Stomach (tissue), 9 donors: ENCODE data around the gene RNF166. TPM values are rescaled to one million over a fixed set of nuclear protein-coding genes. Genes with fewer than 3 reads are reported as not detected.
A peak's percentile ranks its signal among the peaks of the same experiment; 100 is the strongest.

Source experiments
- DNase-seq, 2 donors: peaks; one replicate each; pipeline versions ENCODE4 v3.0.0 to v3.0.0-alpha.2; 2013 to 2019
- H3K27ac ChIP-seq, 5 donors: fragments of 200-600 bp in 4 of 5; sonication (generic) in 4 of 5; one replicate each; pipeline ENCODE4 v1.5.1; 2013 to 2019; ENCODE audit warnings: mild to moderate bottlenecking in 1 of 5, moderate library complexity in 1 of 5
- H3K27me3 ChIP-seq, 3 donors: fragments of 200-600 bp; sonication (generic); one replicate each; pipeline ENCODE4 v1.5.1; 2017 to 2019; ENCODE audit warnings: mixed run types in 1 of 3
- H3K36me3 ChIP-seq, 4 donors: fragments of 200-600 bp; sonication (generic); 1 replicate in 3 of 4; 2 replicates in 1 of 4; pipeline ENCODE4 v1.5.1; 2016 to 2019
- H3K4me1 ChIP-seq, 4 donors: fragments of 200-600 bp; sonication (generic); one replicate each; pipeline ENCODE4 v1.5.1; 2016 to 2019
- H3K4me3 ChIP-seq, 4 donors: fragments of 200-600 bp; sonication (generic) in 3 of 4; one replicate each; pipeline ENCODE4 v1.5.1; 2016 to 2019; ENCODE audit warnings: mild to moderate bottlenecking in 1 of 4
- H3K9me3 ChIP-seq, 4 donors: fragments of 200-600 bp; sonication (generic); one replicate each; pipeline ENCODE4 v1.5.1; 2016 to 2019
- CTCF ChIP-seq, 7 experiments: fragments of 450-650 bp in 4 of 7; fragments of 200-600 bp in 3 of 7; sonication (generic) in 3 of 7; IDR thresholded peaks; one replicate each; pipeline ENCODE4 v1.5.1; 2016 to 2019; ENCODE audit warnings: antibody characterized with exemption in 7 of 7, control low read depth in 2 of 7, mild to moderate bottlenecking in 1 of 7
- EP300 ChIP-seq: sonication (generic); formaldehyde crosslinking; IDR thresholded peaks from one replicate; pipeline ENCODE4 v1.6.1; 2017; ENCODE audit warnings: antibody characterized with exemption
- POLR2A ChIP-seq, 4 donors: fragments of 450-650 bp; IDR thresholded peaks; one replicate each; pipeline ENCODE4 v1.6.1; 2016; ENCODE audit warnings: antibody characterized with exemption in 4 of 4, control low read depth in 2 of 4, mild to moderate bottlenecking in 1 of 4, moderate library complexity in 1 of 4
- POLR2AphosphoS5 ChIP-seq, 3 donors: sonication (generic); formaldehyde crosslinking; IDR thresholded peaks; one replicate each; pipeline ENCODE4 v1.6.1; 2016; ENCODE audit warnings: antibody characterized with exemption in 3 of 3
- WGBS, 5 donors: extraction: QIAGEN DNeasy Blood & Tissue Kit in 3 of 5; methylation state at CpG; one replicate each; pipeline versions ENCODE4 v1.1.5 to v1.1.7; 2013 to 2018; 5-methylcytosine and 5-hydroxymethylcytosine counted together
- intact Hi-C: fragments of 100-400 bp; cut with DNase I; formaldehyde crosslinking; loops from one replicate; pipeline ENCODE4 v1.15.1; 2023; ENCODE audit warnings: low total_unique reads
- polyA plus RNA-seq, 3 donors: library from polyadenylated mRNA; stranded (reverse); fragments of 200-250 nt; gene quantifications; one replicate each; pipeline ENCODE4 v1.2.3, GENCODE V29; 2013
- total RNA-seq, 5 donors: library from RNA; depleted of rRNA; stranded (reverse); fragments of >200 nt; gene quantifications; one replicate each; pipeline versions ENCODE4 v1.1.0 to v1.2.3, GENCODE V29; 2014 to 2016
- donor health status: healthy with polysubstance abuse.
- donor health status: Bipolar disorder and iron deficiency.
- donor health status: healthy.

RNF166 gene
- total and polyA plus RNA-seq, 8 donors, result 8.8 to 31.9 (median 13.9) TPM

- Histone ChIP-seq H3K36me3 (peaks cover 4 to 32% (median 22%) of the 10 kb centered on the region in 4 donors), H3K9me3 (no peaks in the 10 kb centered on the region), H3K4me1 (peaks cover 28 to 88% (median 65%) of the 10 kb centered on the region in 4 donors), H3K27me3 (no peaks in the 10 kb centered on the region), H3K4me3 (peak overlapping the region; percentile 5 to 99 (median 62)), H3K27ac (peak overlapping the region; percentile 29 to 94 (median 84))
- TF ChIP-seq CTCF (IDR thresholded peaks at IDR 0.05) (no peak), EP300 (no peak), POLR2AphosphoS5 (IDR thresholded peaks at IDR 0.05) (peak in 2 of 3 donors; percentile 29)
- peak; percentile 43 to 59 for DNase-seq
- intact Hi-C loops, result no loop called here
- 67 to 74% (median 70%) methylated on average over 15 to 26 of the region's 26 CpGs for WGBS, 5 donors
Measured at GRCh38 chr16:88703486-88704309, 2.5 kb downstream of the RNF166 start.

GRCh38 chr16:88702371-88703210 is 3.6 kb downstream of the RNF166 start:
- 64 to 80% (median 74%) methylated on average over 24 to 31 of the region's 31 CpGs for WGBS, 5 donors
- Histone ChIP-seq H3K4me1 (peaks cover 27 to 77% (median 59%) of the 10 kb centered on the region in 4 donors), H3K27ac (peak overlapping the region; percentile 29 to 94 (median 84)), H3K36me3 (peaks cover 14 to 43% (median 34%) of the 10 kb centered on the region in 4 donors), H3K27me3 (no peaks in the 10 kb centered on the region), H3K4me3 (peak overlapping the region; percentile 5 to 99 (median 62)), H3K9me3 (no peaks in the 10 kb centered on the region)
- intact Hi-C loops, result no loop called here
- TF ChIP-seq POLR2AphosphoS5 (IDR thresholded peaks at IDR 0.05) (no peak), POLR2A (IDR thresholded peaks at IDR 0.05) (no peak), EP300 (no peak), CTCF (IDR thresholded peaks at IDR 0.05) (no peak)
- no peak for DNase-seq

GRCh38 chr16:88701581-88702370 is 4.4 kb downstream of the RNF166 start:
- Histone ChIP-seq H3K4me1 (peaks cover 19 to 69% (median 50%) of the 10 kb centered on the region in 4 donors), H3K36me3 (peaks cover 22 to 52% (median 42%) of the 10 kb centered on the region in 4 donors), H3K27ac (peak overlapping the region; percentile 26 to 94 (median 84)), H3K9me3 (no peaks in the 10 kb centered on the region), H3K27me3 (no peaks in the 10 kb centered on the region), H3K4me3 (peak overlapping the region; percentile 0 to 98 (median 23))
- TF ChIP-seq EP300 (no peak), POLR2A (IDR thresholded peaks at IDR 0.05) (no peak), CTCF (IDR thresholded peaks at IDR 0.05) (no peak), POLR2AphosphoS5 (IDR thresholded peaks at IDR 0.05) (no peak)
- 73 to 80% (median 76%) methylated on average over 16 to 30 of the region's 30 CpGs for WGBS, 5 donors
- intact Hi-C loops, result no loop called here
- no peak for DNase-seq
